Tibial nerve (tissue), 3 donors: Measurements from ENCODE around the gene PSMD2.

Experiments
- CTCF ChIP-seq, 5 experiments: fragments of 200-600 bp in 3 of 5; fragments of 450-650 bp in 2 of 5; sonication (generic) in 3 of 5; IDR thresholded peaks; one replicate each; pipeline ENCODE4 v1.5.1; 2016 to 2019; ENCODE audit warnings: antibody characterized with exemption in 5 of 5, mild to moderate bottlenecking in 3 of 5, moderate library complexity in 2 of 5
- POLR2A ChIP-seq, 2 donors: fragments of 450-650 bp; IDR thresholded peaks; one replicate each; pipeline ENCODE4 v1.6.1; 2017; ENCODE audit warnings: antibody characterized with exemption in 2 of 2, mild to moderate bottlenecking in 2 of 2, moderate library complexity in 2 of 2

GRCh38 chr3:184277366-184277765 lies 21.7 kb upstream of the PSMD2 start:
- TF ChIP-seq CTCF (IDR thresholded peaks at IDR 0.05) (no peak), POLR2A (IDR thresholded peaks at IDR 0.05) (no peak)
